ENCODE data around the gene ATP2B2.

- TF ChIP-seq POLR2A (IDR thresholded peaks at IDR 0.05) (no peak), CTCF (IDR thresholded peaks at IDR 0.05) (no peak)
These were observed 45.3 kb upstream of the ATP2B2 start for GRCh38 chr3:10550705-10551104.

Measured in thyroid gland (tissue), 4 donors.